ENCODE measurements around the gene B3GALT6.

B3GALT6 gene

DNA sequence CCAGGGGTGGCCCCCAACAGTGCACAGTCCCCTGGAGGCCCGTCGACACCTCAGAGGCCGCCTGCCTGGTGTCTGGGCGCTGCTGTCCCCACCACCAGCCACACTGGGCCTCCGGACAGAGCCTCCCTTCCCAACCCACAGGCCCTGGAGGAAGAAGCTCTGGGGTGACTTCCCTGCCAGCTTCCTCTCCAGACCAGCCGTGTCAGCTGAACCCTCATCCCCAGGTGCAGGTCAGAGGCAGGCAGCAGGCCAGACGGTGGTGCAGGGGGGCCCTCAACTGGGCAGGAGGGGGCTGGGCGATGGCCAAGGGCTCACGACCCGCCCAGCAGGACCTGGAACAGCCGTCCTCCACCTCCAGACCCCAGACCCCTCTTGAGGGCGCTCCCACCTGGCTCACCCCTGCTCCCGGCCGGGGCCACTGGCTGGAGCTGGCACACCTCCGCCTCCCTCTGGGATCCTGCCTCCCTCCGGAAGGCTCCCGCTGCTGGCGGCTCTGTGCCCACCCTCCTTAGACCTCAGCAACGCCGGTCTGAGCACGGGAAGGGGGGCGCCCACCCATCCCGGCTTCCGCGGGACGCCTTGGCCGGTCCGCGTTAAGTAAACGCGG is 26.2 kb upstream of the B3GALT6 start:
- no peak for DNase-seq (ENCODE audit: low read depth, low spot score)
- H3K9me3 ChIP-seq (ENCODE audit: low read depth, low read length), result no peaks in the 10 kb centered on the region
- no peak overlapping the region for H3K9ac ChIP-seq (ENCODE audit: insufficient read length)
- no peak overlapping the region for H3K27ac ChIP-seq
- H3K36me3 ChIP-seq (ENCODE audit: insufficient read depth, low read length), result no peaks in the 10 kb centered on the region
- no peak overlapping the region for H3K4me3 ChIP-seq
- TF ChIP-seq FOXP2 (optimal IDR thresholded peaks at IDR 0.05; ENCODE audit: control extremely low read depth, extremely low read length, insufficient read depth) (no peak), POLR2AphosphoS5 (IDR thresholded peaks at IDR 0.05; ENCODE audit: borderline replicate concordance, low read depth, low read length) (no peak), EZH2 (IDR thresholded peaks at IDR 0.05) (no peak)

DNA sequence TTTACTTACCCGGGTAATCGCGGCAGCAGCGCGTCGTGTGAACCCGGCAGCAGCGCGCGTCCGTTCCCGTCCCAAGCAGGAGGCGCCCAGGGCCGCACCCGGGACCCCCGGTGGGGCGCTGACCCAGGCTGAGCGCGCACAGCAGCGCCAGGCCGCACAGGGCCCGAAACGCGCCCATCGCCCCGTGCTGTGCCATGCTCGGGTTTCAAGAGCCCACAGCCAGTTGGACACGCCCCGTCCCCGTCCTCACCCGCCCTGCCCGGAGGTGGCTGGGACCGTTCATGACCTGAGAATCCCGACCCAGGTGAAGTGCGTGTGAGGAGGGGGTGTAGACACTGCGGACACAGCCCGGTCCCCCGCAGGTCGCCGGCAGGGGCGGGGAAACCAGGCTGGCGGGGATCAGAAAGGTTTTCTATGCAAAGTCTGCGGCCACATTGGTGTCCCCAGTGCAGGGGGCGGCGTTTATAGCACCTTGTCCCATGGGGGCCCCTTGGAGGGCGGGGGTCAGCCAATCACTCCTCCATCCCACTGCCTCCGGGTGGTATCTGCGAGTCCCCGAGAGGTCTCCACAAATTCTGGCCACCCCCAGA is 25.6 kb upstream of the B3GALT6 start, which contains the start of gene TNFRSF18:
Gene TNFRSF18, minus strand, starts transcription at position 217 of the 590 bp plus-strand sequence. Its CDS starts 21 bp downstream, at position 196.
- Histone ChIP-seq H3K36me3 (ENCODE audit: insufficient read depth, low read length) (no peaks in the 10 kb centered on the region), H3K9ac (ENCODE audit: insufficient read length) (no peak within 1 kb of the TSS), H3K9me3 (ENCODE audit: low read depth, low read length) (no peaks in the 10 kb centered on the region), H3K27ac (no peak within 1 kb of the TSS), H3K4me3 (no peak within 1 kb of the TSS)
- no peak for DNase-seq (ENCODE audit: low read depth, low spot score)
- no peak for TF ChIP-seq EZH2 (IDR thresholded peaks at IDR 0.05)
- no peak for TF ChIP-seq POLR2AphosphoS5 (IDR thresholded peaks at IDR 0.05; ENCODE audit: borderline replicate concordance, low read depth, low read length)
- no peak for TF ChIP-seq FOXP2 (optimal IDR thresholded peaks at IDR 0.05; ENCODE audit: control extremely low read depth, extremely low read length, insufficient read depth)

- TF ChIP-seq POLR2AphosphoS5 (IDR thresholded peaks at IDR 0.05; ENCODE audit: borderline replicate concordance, low read depth, low read length) (no peak), FOXP2 (optimal IDR thresholded peaks at IDR 0.05; ENCODE audit: control extremely low read depth, extremely low read length, insufficient read depth) (no peak), EZH2 (IDR thresholded peaks at IDR 0.05) (no peak)
- Histone ChIP-seq H3K27ac (no peak overlapping the region), H3K9ac (ENCODE audit: insufficient read length) (no peak overlapping the region), H3K36me3 (ENCODE audit: insufficient read depth, low read length) (no peaks in the 10 kb centered on the region), H3K4me3 (no peak overlapping the region), H3K9me3 (ENCODE audit: low read depth, low read length) (no peaks in the 10 kb centered on the region)
- DNase-seq (ENCODE audit: low read depth, low spot score), result no peak
Measured at GRCh38 chr1:1206966-1207531, 25.0 kb upstream of the B3GALT6 start.

- no peak for DNase-seq (ENCODE audit: low read depth, low spot score)
- no peak for TF ChIP-seq FOXP2 (optimal IDR thresholded peaks at IDR 0.05; ENCODE audit: control extremely low read depth, extremely low read length, insufficient read depth)
- no peak for TF ChIP-seq POLR2AphosphoS5 (IDR thresholded peaks at IDR 0.05; ENCODE audit: borderline replicate concordance, low read depth, low read length)
- TF ChIP-seq EZH2 (IDR thresholded peaks at IDR 0.05), result no peak
- Histone ChIP-seq H3K9me3 (ENCODE audit: low read depth, low read length) (no peaks in the 10 kb centered on the region), H3K4me3 (no peak overlapping the region), H3K27ac (no peak overlapping the region), H3K36me3 (ENCODE audit: insufficient read depth, low read length) (no peaks in the 10 kb centered on the region), H3K9ac (ENCODE audit: insufficient read length) (no peak overlapping the region)
Measured at GRCh38 chr1:1207571-1207892, 24.5 kb upstream of the B3GALT6 start.

- no peak for DNase-seq (ENCODE audit: low read depth, low spot score)
Measured at GRCh38 chr1:1208713-1209433, 23.2 kb upstream of the B3GALT6 start.

DNA sequence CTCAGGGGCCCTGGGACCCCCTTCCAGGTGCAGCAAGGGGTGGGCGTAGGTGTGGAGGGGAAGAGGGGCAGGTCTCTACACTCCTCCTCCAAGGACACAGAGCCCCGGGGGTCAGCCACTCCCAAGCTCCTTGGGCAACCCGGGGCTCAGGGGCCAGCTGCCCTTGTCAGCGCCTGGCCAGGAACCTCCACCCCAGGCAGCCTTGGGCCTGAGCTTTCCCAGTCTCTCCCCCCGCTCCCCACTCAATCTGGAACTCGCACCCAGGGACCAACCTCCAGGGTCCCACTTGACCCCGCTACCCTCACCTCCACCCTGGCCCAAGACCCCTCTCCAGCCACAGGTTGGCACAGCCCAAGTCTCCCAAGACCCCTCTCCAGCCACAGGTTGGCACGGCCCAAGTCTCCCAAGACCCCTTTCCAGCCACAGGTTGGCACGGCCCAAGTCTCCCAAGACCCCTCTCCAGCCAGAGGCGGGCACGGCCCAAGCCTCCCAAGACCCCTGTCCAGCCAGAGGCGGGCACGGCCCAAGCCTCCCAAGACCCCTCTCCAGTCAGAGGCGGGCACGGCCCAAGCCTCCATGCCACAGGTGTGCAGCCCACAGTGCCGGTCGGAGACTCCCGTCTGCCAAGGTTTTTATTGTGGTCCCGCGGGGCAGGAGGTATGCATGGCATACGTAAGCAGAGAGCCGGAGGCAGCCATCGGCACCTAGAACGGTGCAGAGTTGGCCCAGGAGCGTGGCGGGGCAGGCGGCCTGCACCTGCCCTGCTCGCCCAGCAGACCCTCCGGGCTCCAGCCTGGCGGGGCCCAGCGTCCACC is 21.1 kb upstream of the B3GALT6 start:
- Histone ChIP-seq H3K9ac (ENCODE audit: insufficient read length) (no peak overlapping the region), H3K27ac (no peak overlapping the region), H3K9me3 (ENCODE audit: low read depth, low read length) (no peaks in the 10 kb centered on the region), H3K36me3 (ENCODE audit: insufficient read depth, low read length) (no peaks in the 10 kb centered on the region), H3K4me3 (no peak overlapping the region)
- no peak for TF ChIP-seq FOXP2 (optimal IDR thresholded peaks at IDR 0.05; ENCODE audit: control extremely low read depth, extremely low read length, insufficient read depth)
- TF ChIP-seq EZH2 (IDR thresholded peaks at IDR 0.05), result no peak
- no peak for TF ChIP-seq POLR2AphosphoS5 (IDR thresholded peaks at IDR 0.05; ENCODE audit: borderline replicate concordance, low read depth, low read length)
- no peak for DNase-seq (ENCODE audit: low read depth, low spot score)

More at GRCh38 chr1:1208713-1209433, 23.2 kb upstream of the B3GALT6 start:
- Histone ChIP-seq H3K36me3 (ENCODE audit: insufficient read depth, low read length) (no peaks in the 10 kb centered on the region), H3K9me3 (ENCODE audit: low read depth, low read length) (no peaks in the 10 kb centered on the region), H3K4me3 (no peak overlapping the region), H3K27ac (no peak overlapping the region), H3K9ac (ENCODE audit: insufficient read length) (no peak overlapping the region)
- no peak for TF ChIP-seq FOXP2 (optimal IDR thresholded peaks at IDR 0.05; ENCODE audit: control extremely low read depth, extremely low read length, insufficient read depth)
- no peak for TF ChIP-seq EZH2 (IDR thresholded peaks at IDR 0.05)
- TF ChIP-seq POLR2AphosphoS5 (IDR thresholded peaks at IDR 0.05; ENCODE audit: borderline replicate concordance, low read depth, low read length), result no peak

DNA sequence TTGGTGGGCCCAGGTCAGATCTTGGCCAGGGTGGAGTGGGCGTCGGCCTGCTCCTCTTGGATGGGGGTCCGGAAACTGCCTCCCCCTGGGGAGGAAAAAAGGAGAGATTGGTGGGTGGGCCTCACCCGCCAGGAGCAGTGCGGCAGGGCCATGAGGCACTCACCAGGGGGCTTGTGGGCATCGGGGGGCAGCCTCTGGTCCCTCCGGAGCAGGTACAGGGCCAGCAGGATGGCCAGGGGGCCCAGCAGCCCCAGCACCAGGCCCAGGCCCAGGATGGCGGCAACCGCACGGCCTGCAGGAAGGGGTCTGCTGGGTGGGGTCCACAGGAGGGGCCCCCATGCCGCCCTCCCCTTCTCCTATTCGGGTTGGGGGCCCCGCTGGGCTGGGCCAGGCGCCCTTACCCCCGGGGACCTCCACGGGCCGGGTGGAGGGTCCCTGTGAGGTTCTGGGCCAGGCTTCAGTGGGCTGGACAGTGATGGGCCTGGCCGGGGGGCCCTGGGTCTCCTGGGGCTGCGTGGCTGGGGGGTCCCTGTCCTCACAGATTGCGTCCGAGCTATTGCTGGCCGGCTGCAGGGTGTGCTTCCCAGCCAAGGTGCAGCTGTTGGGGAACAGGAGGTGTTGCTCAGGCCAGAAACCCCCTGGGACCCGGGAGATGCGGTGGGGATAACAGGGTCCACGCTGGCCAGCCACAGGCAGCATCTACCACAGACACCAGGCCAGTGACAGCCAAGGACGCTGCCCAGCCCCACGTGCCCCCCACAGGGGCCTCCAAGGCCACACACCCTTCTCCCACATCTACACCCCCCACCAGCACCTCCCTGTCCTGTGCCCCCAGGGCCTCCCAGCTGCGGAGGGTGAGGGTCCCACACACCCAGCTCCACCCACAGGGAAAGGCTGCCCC is 20.2 kb upstream of the B3GALT6 start:
- no peak overlapping the region for H3K9ac ChIP-seq (ENCODE audit: insufficient read length)
- H3K4me3 ChIP-seq, result no peak overlapping the region
- H3K9me3 ChIP-seq (ENCODE audit: low read depth, low read length), result no peaks in the 10 kb centered on the region
- H3K36me3 ChIP-seq (ENCODE audit: insufficient read depth, low read length), result peaks cover 3% of the 10 kb centered on the region; the same call in 1 of the 2 replicates
- no peak for DNase-seq (ENCODE audit: low read depth, low spot score)
- no peak overlapping the region for H3K27ac ChIP-seq
- TF ChIP-seq EZH2 (IDR thresholded peaks at IDR 0.05), result no peak
- TF ChIP-seq POLR2AphosphoS5 (IDR thresholded peaks at IDR 0.05; ENCODE audit: borderline replicate concordance, low read depth, low read length), result no peak
- no peak for TF ChIP-seq FOXP2 (optimal IDR thresholded peaks at IDR 0.05; ENCODE audit: control extremely low read depth, extremely low read length, insufficient read depth)

Data from SK-N-MC (cell line).